Measurements from ENCODE around the gene RIMOC1. TPM values are rescaled to one million over a fixed set of nuclear protein-coding genes. Genes with fewer than 3 reads are reported as not detected.
A peak's percentile ranks its signal among the peaks of the same experiment; 100 is the strongest.

The RIMOC1 gene
- total RNA-seq, 1 donor from 2014 or later = 48.3 TPM

DNA sequence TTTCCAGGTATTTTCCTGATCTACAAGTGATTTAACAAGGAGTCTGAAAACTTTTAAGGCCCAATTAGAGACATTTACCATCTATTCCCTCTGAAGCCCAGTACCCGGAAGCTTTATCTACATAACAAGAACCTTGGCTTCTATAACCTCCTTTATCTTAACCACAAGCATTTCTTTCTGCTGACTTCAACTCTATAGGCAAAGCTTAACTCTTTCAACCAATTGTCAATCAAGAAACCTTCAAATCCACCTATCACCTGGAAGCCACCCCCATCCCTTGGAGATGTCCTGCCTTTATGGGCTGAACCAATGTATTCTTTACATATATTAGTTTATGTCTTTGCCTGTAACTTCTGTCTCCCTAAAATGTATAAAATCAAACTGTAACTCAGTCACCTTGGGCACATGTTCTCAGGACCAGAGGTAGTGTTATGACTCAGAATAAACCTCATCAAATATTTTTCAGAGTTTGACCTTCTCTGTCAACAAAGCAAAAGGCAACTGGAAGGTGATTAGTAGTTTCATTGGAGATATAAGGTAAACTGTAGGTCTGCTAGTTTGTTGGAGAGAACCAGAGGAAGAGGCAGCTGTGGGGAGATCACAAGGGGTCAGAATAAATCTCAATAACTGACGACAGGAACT, 13.0 kb upstream of the RIMOC1 start:
- Mint-ChIP-seq H3K27ac (no peak overlapping the region), H3K36me3 (ENCODE audit: insufficient read depth) (no peaks in the 10 kb centered on the region), H3K9me3 (ENCODE audit: low read depth) (peaks cover 4% of the 10 kb centered on the region), H3K27me3 (peaks cover 11% of the 10 kb centered on the region), H3K4me1 (ENCODE audit: low read depth) (peaks cover 1% of the 10 kb centered on the region), H3K4me3 (ENCODE audit: low read depth) (no peak overlapping the region)
- TF ChIP-seq, protein P1, sequence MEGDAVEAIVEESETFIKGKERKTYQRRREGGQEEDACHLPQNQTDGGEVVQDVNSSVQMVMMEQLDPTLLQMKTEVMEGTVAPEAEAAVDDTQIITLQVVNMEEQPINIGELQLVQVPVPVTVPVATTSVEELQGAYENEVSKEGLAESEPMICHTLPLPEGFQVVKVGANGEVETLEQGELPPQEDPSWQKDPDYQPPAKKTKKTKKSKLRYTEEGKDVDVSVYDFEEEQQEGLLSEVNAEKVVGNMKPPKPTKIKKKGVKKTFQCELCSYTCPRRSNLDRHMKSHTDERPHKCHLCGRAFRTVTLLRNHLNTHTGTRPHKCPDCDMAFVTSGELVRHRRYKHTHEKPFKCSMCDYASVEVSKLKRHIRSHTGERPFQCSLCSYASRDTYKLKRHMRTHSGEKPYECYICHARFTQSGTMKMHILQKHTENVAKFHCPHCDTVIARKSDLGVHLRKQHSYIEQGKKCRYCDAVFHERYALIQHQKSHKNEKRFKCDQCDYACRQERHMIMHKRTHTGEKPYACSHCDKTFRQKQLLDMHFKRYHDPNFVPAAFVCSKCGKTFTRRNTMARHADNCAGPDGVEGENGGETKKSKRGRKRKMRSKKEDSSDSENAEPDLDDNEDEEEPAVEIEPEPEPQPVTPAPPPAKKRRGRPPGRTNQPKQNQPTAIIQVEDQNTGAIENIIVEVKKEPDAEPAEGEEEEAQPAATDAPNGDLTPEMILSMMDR (IDR thresholded peaks at IDR 0.05; ENCODE audit: unreplicated experiment) = no peak
- no peak for DNase-seq (ENCODE audit: low spot score, unreplicated experiment)

GRCh38 chr5:41892031-41892430, 12.1 kb upstream of the RIMOC1 start:
- Mint-ChIP-seq H3K4me3 (ENCODE audit: low read depth) (no peak overlapping the region), H3K27ac (no peak overlapping the region)

DNA sequence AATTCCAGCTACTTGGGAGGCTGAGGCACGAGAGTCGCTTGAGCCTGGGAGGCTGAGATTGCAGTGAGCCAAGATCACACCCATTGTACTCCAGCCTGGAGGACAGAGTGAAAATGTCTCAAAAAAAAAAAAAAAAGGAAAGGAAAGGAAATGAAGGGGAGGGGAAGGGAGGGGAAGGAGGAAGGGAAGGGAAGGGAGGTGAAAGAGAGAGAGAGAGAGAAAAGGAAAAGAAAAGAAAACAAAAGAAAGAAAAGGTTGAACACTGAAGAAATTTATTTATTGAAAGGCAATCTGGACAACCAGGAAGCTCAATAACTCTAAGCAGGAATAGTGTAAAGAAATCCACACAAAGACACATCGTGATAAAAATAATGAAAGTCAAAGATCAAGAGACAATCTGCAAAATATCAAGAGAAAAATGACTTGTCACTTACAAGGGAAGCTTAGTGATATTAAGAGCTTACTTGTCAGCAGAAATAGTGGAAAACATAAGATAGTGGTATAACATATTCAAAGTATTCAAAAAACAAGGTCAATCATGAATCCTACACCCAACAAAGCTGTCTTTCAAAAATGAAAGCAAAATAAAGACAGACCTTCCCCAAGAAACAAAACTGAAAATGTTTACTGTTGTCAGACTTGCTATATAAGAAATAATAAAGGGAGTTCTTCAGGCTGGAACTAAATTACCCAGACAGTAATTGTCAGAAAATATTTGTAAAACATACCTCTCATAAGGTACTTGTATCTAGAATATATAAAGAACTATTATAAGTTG, 10.9 kb upstream of the RIMOC1 start:
- Mint-ChIP-seq H3K27ac (no peak overlapping the region), H3K36me3 (ENCODE audit: insufficient read depth) (no peaks in the 10 kb centered on the region), H3K9me3 (ENCODE audit: low read depth) (no peaks in the 10 kb centered on the region), H3K4me3 (ENCODE audit: low read depth) (no peak overlapping the region), H3K4me1 (ENCODE audit: low read depth) (peaks cover 2% of the 10 kb centered on the region), H3K27me3 (peaks cover 20% of the 10 kb centered on the region)
- DNase-seq (ENCODE audit: low spot score, unreplicated experiment) = no peak
- TF ChIP-seq, protein P1 (IDR thresholded peaks at IDR 0.05; ENCODE audit: unreplicated experiment) = no peak

More at GRCh38 chr5:41892031-41892430, 12.1 kb upstream of the RIMOC1 start:
- H3K27me3 Mint-ChIP-seq = peaks cover 17% of the 10 kb centered on the region
- no peaks in the 10 kb centered on the region for H3K36me3 Mint-ChIP-seq (ENCODE audit: insufficient read depth)
- H3K9me3 Mint-ChIP-seq (ENCODE audit: low read depth) = peaks cover 4% of the 10 kb centered on the region
- peaks cover 2% of the 10 kb centered on the region for H3K4me1 Mint-ChIP-seq (ENCODE audit: low read depth)
- TF ChIP-seq, protein P1 (IDR thresholded peaks at IDR 0.05; ENCODE audit: unreplicated experiment) = no peak
- DNase-seq (ENCODE audit: low spot score, unreplicated experiment) = no peak

DNA sequence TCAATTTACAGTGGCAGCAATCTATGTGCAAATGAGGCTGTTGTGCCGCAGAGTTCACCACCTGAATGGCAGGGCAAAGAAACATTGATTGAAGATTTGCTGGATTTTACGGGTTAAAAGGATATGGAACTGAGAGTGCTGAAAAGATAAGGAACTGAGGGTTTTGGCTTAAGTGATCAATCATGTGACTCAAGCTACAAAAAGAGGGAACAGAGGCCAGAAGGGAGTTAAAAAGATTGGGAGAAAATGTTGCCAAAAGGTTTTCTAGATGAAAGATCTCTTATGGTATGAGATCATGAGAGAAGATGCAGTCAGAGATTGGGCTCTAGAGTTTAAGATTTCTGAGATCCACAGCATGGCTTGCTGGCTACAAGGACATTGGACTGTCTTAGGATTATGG, 7.9 kb upstream of the RIMOC1 start:
- peaks cover 2% of the 10 kb centered on the region for H3K4me1 Mint-ChIP-seq (ENCODE audit: low read depth)
- H3K9me3 Mint-ChIP-seq (ENCODE audit: low read depth) = no peaks in the 10 kb centered on the region
- H3K27me3 Mint-ChIP-seq = peaks cover 24% of the 10 kb centered on the region
- no peak overlapping the region for H3K27ac Mint-ChIP-seq
- no peak for DNase-seq (ENCODE audit: low spot score, unreplicated experiment)
- TF ChIP-seq, protein P1 (IDR thresholded peaks at IDR 0.05; ENCODE audit: unreplicated experiment) = no peak
- no peaks in the 10 kb centered on the region for H3K36me3 Mint-ChIP-seq (ENCODE audit: insufficient read depth)
- no peak overlapping the region for H3K4me3 Mint-ChIP-seq (ENCODE audit: low read depth)

- Mint-ChIP-seq H3K27ac (peak overlapping the region; percentile 99), H3K9me3 (ENCODE audit: low read depth) (peaks cover 3% of the 10 kb centered on the region), H3K4me1 (ENCODE audit: low read depth) (peaks cover 10% of the 10 kb centered on the region), H3K27me3 (peaks cover 11% of the 10 kb centered on the region), H3K4me3 (ENCODE audit: low read depth) (peak overlapping the region; percentile 87), H3K36me3 (ENCODE audit: insufficient read depth) (peaks cover 2% of the 10 kb centered on the region)
- TF ChIP-seq, protein P1 (IDR thresholded peaks at IDR 0.05; ENCODE audit: unreplicated experiment) = no peak
- DNase-seq (ENCODE audit: low spot score, unreplicated experiment) = no peak
Observed at GRCh38 chr5:41903382-41903891, 707 bp upstream of the RIMOC1 start.

All from progenitor cell of endocrine pancreas (in vitro differentiated cells).